GM21619 (cell line): Measurements from ENCODE around the gene ECSIT.
"Not testable (repeated sequence)": the region's sequence is repeated elsewhere in the genome, so short reads cannot be mapped to it uniquely, and the experiment has no call there.

Experiments
- ATAC-seq: cut with Tn5 transposase; IDR thresholded peaks from one replicate; pipeline ENCODE4 v1.9.1; 2021; ENCODE audit not compliant: unreplicated experiment

The ECSIT gene

GRCh38 chr19:11528551-11529341 is at the start of gene ECSIT:
TSS of gene ECSIT (minus strand) at chr19:11529134. CDS start at chr19:11519170, 9,964 bp downstream.
- peak; percentile 91 for ATAC-seq

GRCh38 chr19:11577451-11578257 is 48.7 kb upstream of the ECSIT start, which contains the start of gene ACP5:
TSS of gene ACP5 (minus strand) at chr19:11577645. CDS start at chr19:11577317, 328 bp downstream.
- no peak for ATAC-seq

GRCh38 chr19:11576227-11576626 is 47.3 kb upstream of the ECSIT start:
- no peak for ATAC-seq

- ATAC-seq, result no peak
Observed at GRCh38 chr19:11574689-11575088, 45.8 kb upstream of the ECSIT start.

- ATAC-seq, result not testable (repeated sequence)
Observed at GRCh38 chr19:11573763-11574162, 44.8 kb upstream of the ECSIT start.

GRCh38 chr19:11573354-11573753 is 44.4 kb upstream of the ECSIT start:
- ATAC-seq, result not testable (repeated sequence)

- no peak for ATAC-seq
Observed at GRCh38 chr19:11570039-11570462, 41.1 kb upstream of the ECSIT start.

GRCh38 chr19:11566164-11566563 is 37.2 kb upstream of the ECSIT start:
- ATAC-seq, result no peak

- ATAC-seq, result not testable (repeated sequence)
Observed at GRCh38 chr19:11565649-11565980, 36.7 kb upstream of the ECSIT start.

- ATAC-seq, result not testable (repeated sequence)
Observed at GRCh38 chr19:11564082-11564807, 35.3 kb upstream of the ECSIT start.

- ATAC-seq, result no peak
Observed at GRCh38 chr19:11563532-11563931, 34.6 kb upstream of the ECSIT start.

GRCh38 chr19:11560404-11561051 is 31.6 kb upstream of the ECSIT start:
- no peak for ATAC-seq

- ATAC-seq, result peak; percentile 58
Observed at GRCh38 chr19:11558881-11559828, 30.2 kb upstream of the ECSIT start, which contains the start of gene ELOF1. TSS of gene ELOF1 (minus strand) at chr19:11559230. CDS start at chr19:11554347, 4,883 bp downstream.

GRCh38 chr19:11556634-11557420 is 27.9 kb upstream of the ECSIT start:
- no peak for ATAC-seq

GRCh38 chr19:11555246-11555645 is 26.3 kb upstream of the ECSIT start:
- ATAC-seq, result no peak

GRCh38 chr19:11554160-11554559 is 25.2 kb upstream of the ECSIT start:
- ATAC-seq, result no peak

- ATAC-seq, result no peak
Observed at GRCh38 chr19:11552666-11553372, 23.9 kb upstream of the ECSIT start.

GRCh38 chr19:11551603-11552235 is 22.8 kb upstream of the ECSIT start:
- no peak for ATAC-seq
